Heart left ventricle (tissue), 13 donors: ENCODE measurements around the gene TRPM8.

Experiments used
- CTCF ChIP-seq, 12 donors: fragments of 200-600 bp; sonication (generic) in 4 of 12; IDR thresholded peaks; one replicate each; pipeline versions ENCODE4 v1.5.0 to v1.8.0; 2018 to 2022; ENCODE audit warnings: antibody characterized with exemption in 12 of 12, mild to moderate bottlenecking in 5 of 12
- POLR2A ChIP-seq, 2 donors: fragments of 450-650 bp; IDR thresholded peaks; one replicate each; pipeline ENCODE4 v1.6.1; 2017; ENCODE audit warnings: antibody characterized with exemption in 2 of 2, mild to moderate bottlenecking in 2 of 2, moderate library complexity in 2 of 2
- donor health status: ischemic (EF 13 %, LVEDD 7.1; RV severe dilation, severe dysfunction).
- donor health status: DM: no; HTN: yes; CAD: no.
- donor health status: DM: no; HTN: no; CAD: no.
- donor health status: ischemic (EF 25% LVEDD 6.9; RV normal size, moderate dysfunction).
- donor health status: ischemic (EF 25% LVEDD 5.7; RV mildly dilated, moderate dysfunction).
- donor health status: ischemic (EF 35%, LVEDD 5.7; RV mildly dilated, moderate dysfunction).
- donor health status: nonischemic (EF 11% LVEDD 7.7; RV severe dilation, severe dysfunction).
- donor health status: DM: yes; HTN: yes; CAD: no.
- donor health status: PGD.
- donor health status: ischemic (EF 29% LVEDD 5.4; RV normal size, mild dysfunction).
- donor health status: nonischemic (EF 23%, LVEDD 6.1; RV moderate dilation, normal function).

DNA sequence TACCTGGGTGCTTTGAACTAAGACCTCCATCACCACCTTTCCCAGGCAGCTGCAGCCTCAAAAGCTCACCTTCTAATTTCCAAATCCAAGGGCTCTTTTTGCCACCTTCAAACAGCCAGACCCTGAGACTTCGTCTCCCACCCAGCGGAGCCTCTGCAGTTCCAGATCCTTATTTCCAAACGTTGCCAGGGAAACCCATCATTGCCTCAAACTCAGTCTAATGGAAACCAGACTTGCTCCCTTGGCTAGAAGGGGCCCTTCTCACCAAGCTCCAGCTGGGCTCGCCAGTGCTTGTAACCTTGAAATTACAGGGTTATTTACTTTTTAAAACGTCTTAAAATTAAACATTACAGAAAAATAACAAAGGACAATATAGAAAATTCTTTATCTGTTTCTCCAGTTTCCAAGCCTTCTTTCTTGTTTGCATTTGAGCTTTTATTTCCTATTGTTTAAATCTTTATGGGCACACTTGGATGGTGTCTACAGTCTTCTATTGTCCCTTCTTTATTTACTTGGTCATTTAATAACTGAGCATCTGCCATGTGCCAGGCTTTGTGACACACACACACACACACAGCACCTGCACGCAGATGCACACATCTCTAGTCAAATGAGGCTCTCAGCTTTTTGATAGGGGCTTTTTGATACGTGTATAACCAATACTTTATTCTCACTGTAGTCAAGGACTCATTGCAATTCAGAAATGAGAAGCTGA, 36.1 kb downstream of the TRPM8 start:
- TF ChIP-seq CTCF (IDR thresholded peaks at IDR 0.05) (no peak), POLR2A (IDR thresholded peaks at IDR 0.05) (no peak)
